ENCODE data around the gene MILR1. TPM values are rescaled to one million over a fixed set of nuclear protein-coding genes. Genes with fewer than 3 reads are reported as not detected.
A peak's percentile ranks its signal among the peaks of the same experiment; 100 is the strongest.

The MILR1 gene
- total RNA-seq, 1 experiment from 2014 or later: not detected

DNA sequence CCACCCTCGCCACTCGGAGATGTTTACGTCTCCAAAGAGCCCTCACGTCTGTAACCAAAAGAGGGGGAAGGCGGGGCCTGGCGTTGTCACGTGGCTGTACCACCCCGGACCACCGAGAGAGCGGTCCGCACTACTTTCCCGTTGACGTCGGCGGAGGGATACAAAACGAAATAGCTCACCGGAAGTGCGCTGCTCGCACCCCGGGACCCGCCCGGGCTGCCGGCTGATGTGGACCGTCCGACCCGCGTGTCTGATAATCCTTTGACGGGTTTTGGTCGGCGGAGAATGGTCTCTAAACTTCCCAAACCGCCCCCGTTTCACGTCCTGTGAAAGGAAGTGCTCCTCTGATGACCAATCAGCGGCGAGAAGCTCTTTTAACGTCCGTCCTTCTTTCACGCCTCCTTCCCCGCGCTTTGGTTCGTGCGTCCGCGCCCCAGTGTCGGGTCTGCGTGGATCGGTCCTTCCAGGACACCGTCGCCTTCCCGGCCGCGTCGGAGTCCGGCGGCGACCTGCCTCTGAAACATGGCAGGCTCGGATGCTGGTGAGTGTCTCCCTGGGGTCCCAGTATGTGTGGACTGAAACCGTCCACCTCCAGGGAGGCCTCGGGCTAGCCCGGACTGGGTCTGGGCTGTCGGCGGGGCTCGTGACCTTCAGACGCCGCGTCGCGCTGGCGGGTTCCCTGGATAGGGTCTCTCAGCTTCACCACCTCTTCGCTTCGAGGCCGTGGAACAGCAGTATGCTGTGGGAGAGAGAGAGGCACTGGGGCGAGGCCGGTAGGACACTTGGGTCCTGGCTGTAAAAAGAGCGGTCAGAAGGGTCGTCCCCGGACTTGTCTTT lies 57.9 kb downstream of the MILR1 start, which contains the start of gene CEP95:
Gene CEP95 (plus strand): TSS at position 402 of the 837 bp plus-strand sequence. CDS start 121 bp downstream, at position 523.
- DNase-seq (ENCODE audit: low spot score) (peak; percentile 93), ATAC-seq (peak; percentile 7)
- CTCF ChIA-PET: interaction anchor here (1.2 to 1.6 kb wide), 4 partner anchors 10 to 267 kb away, joined by 3 to 9 read pairs (median 8); partner anchors contain the start of gene POLG2
- H3K36me3 Mint-ChIP-seq: peaks cover 73% of the 10 kb centered on the region
- POLR2A ChIA-PET: interaction anchor here (0.5 to 3.3 kb wide), 7 partner anchors 10 to 275 kb away, joined by 3 to 53 read pairs (median 3); partner anchors contain the start of gene POLG2
- H3K27ac Mint-ChIP-seq: peak within 1 kb of the TSS; percentile 99
- no peaks in the 10 kb centered on the region for H3K9me3 Mint-ChIP-seq
- peak within 1 kb of the TSS; percentile 98 for H3K4me3 Mint-ChIP-seq
- H3K27me3 Mint-ChIP-seq (ENCODE audit: low read depth): no peaks in the 10 kb centered on the region; the same call in 1 of the 2 replicates
- H3K4me1 Mint-ChIP-seq: peaks cover 55% of the 10 kb centered on the region
- TF ChIP-seq, protein P1, sequence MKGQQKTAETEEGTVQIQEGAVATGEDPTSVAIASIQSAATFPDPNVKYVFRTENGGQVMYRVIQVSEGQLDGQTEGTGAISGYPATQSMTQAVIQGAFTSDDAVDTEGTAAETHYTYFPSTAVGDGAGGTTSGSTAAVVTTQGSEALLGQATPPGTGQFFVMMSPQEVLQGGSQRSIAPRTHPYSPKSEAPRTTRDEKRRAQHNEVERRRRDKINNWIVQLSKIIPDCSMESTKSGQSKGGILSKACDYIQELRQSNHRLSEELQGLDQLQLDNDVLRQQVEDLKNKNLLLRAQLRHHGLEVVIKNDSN (CRISPR knock-in tag; IDR thresholded peaks at IDR 0.05): peak; percentile 91
- TF ChIP-seq, protein P2, sequence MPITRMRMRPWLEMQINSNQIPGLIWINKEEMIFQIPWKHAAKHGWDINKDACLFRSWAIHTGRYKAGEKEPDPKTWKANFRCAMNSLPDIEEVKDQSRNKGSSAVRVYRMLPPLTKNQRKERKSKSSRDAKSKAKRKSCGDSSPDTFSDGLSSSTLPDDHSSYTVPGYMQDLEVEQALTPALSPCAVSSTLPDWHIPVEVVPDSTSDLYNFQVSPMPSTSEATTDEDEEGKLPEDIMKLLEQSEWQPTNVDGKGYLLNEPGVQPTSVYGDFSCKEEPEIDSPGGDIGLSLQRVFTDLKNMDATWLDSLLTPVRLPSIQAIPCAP (CRISPR knock-in tag; IDR thresholded peaks at IDR 0.05): no peak
- TF ChIP-seq CREM (CRISPR knock-in tag; IDR thresholded peaks at IDR 0.05): no peak; the same call in 1 of the 2 replicates
- TF ChIP-seq ZNF219 (CRISPR knock-in tag; IDR thresholded peaks at IDR 0.05; ENCODE audit: borderline replicate concordance): peak; percentile 3; the same call in 1 of the 2 replicates
- TF ChIP-seq TEAD4 (CRISPR knock-in tag; IDR thresholded peaks at IDR 0.05): no peak; the same call in 1 of the 2 replicates
- no peak for TF ChIP-seq NR2C2 (CRISPR knock-in tag; IDR thresholded peaks at IDR 0.05)
- TF ChIP-seq ATF1 (CRISPR knock-in tag; IDR thresholded peaks at IDR 0.05): no peak
- TF ChIP-seq, protein P3, sequence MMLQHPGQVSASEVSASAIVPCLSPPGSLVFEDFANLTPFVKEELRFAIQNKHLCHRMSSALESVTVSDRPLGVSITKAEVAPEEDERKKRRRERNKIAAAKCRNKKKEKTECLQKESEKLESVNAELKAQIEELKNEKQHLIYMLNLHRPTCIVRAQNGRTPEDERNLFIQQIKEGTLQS (CRISPR knock-in tag; conservative IDR thresholded peaks at IDR 0.05): no peak
- TF ChIP-seq ZNF121 (CRISPR knock-in tag; IDR thresholded peaks at IDR 0.05): no peak
- TF ChIP-seq RORB (CRISPR knock-in tag; IDR thresholded peaks at IDR 0.05): no peak
- TF ChIP-seq FOXP1 (CRISPR knock-in tag; IDR thresholded peaks at IDR 0.05; ENCODE audit: borderline replicate concordance): peak; percentile 87
- no peak for TF ChIP-seq ZNF263 (CRISPR knock-in tag; IDR thresholded peaks at IDR 0.05; ENCODE audit: low read depth)
- no peak for TF ChIP-seq EMX1 (CRISPR knock-in tag; IDR thresholded peaks at IDR 0.05)
- no peak for TF ChIP-seq OVOL2 (CRISPR knock-in tag; IDR thresholded peaks at IDR 0.05; ENCODE audit: borderline replicate concordance)
- TF ChIP-seq, protein P4, sequence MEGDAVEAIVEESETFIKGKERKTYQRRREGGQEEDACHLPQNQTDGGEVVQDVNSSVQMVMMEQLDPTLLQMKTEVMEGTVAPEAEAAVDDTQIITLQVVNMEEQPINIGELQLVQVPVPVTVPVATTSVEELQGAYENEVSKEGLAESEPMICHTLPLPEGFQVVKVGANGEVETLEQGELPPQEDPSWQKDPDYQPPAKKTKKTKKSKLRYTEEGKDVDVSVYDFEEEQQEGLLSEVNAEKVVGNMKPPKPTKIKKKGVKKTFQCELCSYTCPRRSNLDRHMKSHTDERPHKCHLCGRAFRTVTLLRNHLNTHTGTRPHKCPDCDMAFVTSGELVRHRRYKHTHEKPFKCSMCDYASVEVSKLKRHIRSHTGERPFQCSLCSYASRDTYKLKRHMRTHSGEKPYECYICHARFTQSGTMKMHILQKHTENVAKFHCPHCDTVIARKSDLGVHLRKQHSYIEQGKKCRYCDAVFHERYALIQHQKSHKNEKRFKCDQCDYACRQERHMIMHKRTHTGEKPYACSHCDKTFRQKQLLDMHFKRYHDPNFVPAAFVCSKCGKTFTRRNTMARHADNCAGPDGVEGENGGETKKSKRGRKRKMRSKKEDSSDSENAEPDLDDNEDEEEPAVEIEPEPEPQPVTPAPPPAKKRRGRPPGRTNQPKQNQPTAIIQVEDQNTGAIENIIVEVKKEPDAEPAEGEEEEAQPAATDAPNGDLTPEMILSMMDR (IDR thresholded peaks at IDR 0.05): no peak
- peak; percentile 80 for TF ChIP-seq NFE2L1 (CRISPR knock-in tag; IDR thresholded peaks at IDR 0.05)
- TF ChIP-seq, protein P5, sequence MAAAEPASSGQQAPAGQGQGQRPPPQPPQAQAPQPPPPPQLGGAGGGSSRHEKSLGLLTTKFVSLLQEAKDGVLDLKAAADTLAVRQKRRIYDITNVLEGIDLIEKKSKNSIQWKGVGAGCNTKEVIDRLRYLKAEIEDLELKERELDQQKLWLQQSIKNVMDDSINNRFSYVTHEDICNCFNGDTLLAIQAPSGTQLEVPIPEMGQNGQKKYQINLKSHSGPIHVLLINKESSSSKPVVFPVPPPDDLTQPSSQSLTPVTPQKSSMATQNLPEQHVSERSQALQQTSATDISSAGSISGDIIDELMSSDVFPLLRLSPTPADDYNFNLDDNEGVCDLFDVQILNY (CRISPR knock-in tag; IDR thresholded peaks at IDR 0.05): peak; percentile 54; the same call in 1 of the 2 replicates
- TF ChIP-seq NFYB (CRISPR knock-in tag; conservative IDR thresholded peaks at IDR 0.05; ENCODE audit: low read depth): peak; percentile 52; the same call in 1 of the 2 replicates
- TF ChIP-seq PRRX2 (CRISPR knock-in tag; IDR thresholded peaks at IDR 0.05): no peak
- TF ChIP-seq ZNF416 (CRISPR knock-in tag; IDR thresholded peaks at IDR 0.05): no peak
- TF ChIP-seq, protein P6, sequence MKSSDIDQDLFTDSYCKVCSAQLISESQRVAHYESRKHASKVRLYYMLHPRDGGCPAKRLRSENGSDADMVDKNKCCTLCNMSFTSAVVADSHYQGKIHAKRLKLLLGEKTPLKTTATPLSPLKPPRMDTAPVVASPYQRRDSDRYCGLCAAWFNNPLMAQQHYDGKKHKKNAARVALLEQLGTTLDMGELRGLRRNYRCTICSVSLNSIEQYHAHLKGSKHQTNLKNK (CRISPR knock-in tag; IDR thresholded peaks at IDR 0.05): no peak
- TF ChIP-seq, protein P7, sequence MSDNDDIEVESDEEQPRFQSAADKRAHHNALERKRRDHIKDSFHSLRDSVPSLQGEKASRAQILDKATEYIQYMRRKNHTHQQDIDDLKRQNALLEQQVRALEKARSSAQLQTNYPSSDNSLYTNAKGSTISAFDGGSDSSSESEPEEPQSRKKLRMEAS (CRISPR knock-in tag; IDR thresholded peaks at IDR 0.05): peak; percentile 64
- TF ChIP-seq, protein P8, sequence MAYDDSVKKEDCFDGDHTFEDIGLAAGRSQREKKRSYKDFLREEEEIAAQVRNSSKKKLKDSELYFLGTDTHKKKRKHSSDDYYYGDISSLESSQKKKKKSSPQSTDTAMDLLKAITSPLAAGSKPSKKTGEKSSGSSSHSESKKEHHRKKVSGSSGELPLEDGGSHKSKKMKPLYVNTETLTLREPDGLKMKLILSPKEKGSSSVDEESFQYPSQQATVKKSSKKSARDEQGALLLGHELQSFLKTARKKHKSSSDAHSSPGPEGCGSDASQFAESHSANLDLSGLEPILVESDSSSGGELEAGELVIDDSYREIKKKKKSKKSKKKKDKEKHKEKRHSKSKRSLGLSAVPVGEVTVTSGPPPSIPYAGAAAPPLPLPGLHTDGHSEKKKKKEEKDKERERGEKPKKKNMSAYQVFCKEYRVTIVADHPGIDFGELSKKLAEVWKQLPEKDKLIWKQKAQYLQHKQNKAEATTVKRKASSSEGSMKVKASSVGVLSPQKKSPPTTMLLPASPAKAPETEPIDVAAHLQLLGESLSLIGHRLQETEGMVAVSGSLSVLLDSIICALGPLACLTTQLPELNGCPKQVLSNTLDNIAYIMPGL (CRISPR knock-in tag; IDR thresholded peaks at IDR 0.05): peak; percentile 54; the same call in 1 of the 2 replicates
- TF ChIP-seq NR1H2 (CRISPR knock-in tag; IDR thresholded peaks at IDR 0.05): no peak
- TF ChIP-seq, protein P9, sequence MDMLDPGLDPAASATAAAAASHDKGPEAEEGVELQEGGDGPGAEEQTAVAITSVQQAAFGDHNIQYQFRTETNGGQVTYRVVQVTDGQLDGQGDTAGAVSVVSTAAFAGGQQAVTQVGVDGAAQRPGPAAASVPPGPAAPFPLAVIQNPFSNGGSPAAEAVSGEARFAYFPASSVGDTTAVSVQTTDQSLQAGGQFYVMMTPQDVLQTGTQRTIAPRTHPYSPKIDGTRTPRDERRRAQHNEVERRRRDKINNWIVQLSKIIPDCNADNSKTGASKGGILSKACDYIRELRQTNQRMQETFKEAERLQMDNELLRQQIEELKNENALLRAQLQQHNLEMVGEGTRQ (CRISPR knock-in tag; IDR thresholded peaks at IDR 0.05): peak; percentile 93
- TF ChIP-seq ZNF396 (CRISPR knock-in tag; IDR thresholded peaks at IDR 0.05; ENCODE audit: borderline replicate concordance): no peak
- no peak for TF ChIP-seq CBFB (CRISPR knock-in tag; IDR thresholded peaks at IDR 0.05; ENCODE audit: low read depth)
- TF ChIP-seq, protein P10, sequence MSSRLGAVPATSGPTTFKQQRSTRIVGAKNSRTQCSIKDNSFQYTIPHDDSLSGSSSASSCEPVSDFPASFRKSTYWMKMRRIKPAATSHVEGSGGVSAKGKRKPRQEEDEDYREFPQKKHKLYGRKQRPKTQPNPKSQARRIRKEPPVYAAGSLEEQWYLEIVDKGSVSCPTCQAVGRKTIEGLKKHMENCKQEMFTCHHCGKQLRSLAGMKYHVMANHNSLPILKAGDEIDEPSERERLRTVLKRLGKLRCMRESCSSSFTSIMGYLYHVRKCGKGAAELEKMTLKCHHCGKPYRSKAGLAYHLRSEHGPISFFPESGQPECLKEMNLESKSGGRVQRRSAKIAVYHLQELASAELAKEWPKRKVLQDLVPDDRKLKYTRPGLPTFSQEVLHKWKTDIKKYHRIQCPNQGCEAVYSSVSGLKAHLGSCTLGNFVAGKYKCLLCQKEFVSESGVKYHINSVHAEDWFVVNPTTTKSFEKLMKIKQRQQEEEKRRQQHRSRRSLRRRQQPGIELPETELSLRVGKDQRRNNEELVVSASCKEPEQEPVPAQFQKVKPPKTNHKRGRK (CRISPR knock-in tag; IDR thresholded peaks at IDR 0.05; ENCODE audit: borderline replicate concordance): no peak
